GDM1 (cell line): ENCODE data around the gene HSPBP1.

Source experiments
- DNase-seq: peaks from one replicate; lab custom pipeline; 2025; lab: John Stamatoyannopoulos, UW

HSPBP1 gene

DNA sequence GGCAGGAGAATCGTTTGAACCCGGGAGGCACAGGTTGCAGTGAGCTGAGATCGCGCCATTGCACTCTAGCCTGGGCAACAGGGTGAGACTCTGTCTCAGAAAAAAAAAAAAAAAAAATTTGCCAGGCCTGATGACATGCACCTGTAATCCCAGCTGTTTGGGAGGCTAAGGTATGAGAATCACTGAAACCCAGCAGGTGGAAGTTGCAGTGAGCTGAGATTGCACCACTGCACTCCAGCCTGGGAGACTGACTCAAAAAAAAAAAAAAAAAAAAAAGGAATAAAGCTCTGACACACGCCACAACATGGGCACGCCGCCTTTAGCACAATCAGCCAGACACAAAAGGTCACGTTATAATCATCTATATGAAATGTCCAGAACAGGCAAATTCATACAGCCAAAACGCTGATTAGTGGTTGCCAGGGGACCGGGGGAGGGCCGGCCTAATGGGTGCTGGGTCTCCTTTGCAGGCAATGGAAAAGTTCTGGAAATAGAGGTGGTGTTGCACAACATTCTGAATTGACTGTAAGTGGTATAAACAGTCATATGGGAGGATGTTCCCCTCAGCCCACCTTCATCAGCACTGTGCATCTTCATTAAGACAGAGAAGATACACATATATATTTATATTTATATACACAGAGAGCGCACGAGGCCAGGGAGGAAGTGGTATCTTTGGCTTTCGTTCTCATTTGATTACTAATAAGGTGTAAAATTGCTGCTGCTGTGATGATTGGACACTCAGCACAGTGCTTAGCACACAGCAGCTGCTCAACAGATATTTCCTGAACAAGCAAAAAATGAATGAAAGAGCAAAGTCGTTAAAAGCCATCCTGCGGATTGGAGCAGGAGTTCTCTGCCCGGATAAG, 3.8 kb downstream of the HSPBP1 start:
- no peak for DNase-seq

DNA sequence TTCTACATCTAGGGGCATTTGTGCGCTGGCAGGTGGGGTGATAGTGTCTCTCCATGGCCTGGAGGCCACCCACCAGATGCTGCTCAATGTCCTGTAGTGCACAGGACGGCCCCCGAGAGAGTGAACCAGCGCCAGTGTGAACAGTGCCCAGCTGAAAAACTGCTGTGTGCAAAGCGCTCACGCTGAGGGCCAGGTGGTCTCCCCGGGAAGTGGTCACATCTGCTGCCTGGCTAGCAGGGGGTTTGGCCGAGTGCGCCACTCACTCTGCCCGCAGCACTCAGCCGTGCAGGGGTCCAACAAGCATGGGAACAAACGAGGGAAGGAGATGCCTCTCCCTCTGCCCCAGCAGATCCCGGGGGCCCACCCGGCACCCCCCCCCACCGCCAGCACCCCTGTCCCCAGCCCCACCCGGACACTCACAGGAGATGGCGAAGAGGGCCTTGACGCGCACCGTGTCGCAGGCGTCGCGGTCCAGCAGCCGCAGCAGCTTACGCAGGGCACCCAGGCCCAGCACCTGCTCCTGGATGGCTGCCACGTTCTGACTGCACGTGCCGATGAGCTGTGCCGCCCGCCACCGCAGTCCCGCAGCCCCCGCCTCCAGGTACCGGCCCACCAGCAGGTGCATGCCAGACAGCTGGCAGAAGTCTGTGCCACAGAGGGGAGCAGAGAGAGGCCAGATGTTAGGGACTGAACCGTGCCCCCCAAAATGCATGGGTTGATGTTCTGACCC, 5.8 kb downstream of the HSPBP1 start:
- DNase-seq: no peak

DNA sequence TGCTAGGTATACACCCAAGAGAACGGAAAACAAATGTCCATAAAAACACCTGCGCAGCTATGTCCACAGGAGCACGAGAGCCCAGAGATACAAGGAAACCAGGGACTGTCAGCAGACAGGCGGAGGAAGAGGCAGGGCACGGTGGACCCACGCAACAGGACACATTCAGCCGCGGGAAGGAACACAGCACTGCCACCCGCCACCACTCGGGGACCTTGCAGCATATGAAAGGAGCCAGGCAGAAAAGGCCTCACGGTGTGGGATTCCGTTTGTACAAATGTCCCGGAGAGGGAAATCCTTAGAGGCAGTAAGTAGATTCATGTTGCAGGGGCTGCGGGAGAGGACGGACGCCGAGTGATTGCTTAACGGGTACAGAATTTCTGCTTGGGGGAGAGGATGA, 7.8 kb downstream of the HSPBP1 start:
- DNase-seq: no peak

DNA sequence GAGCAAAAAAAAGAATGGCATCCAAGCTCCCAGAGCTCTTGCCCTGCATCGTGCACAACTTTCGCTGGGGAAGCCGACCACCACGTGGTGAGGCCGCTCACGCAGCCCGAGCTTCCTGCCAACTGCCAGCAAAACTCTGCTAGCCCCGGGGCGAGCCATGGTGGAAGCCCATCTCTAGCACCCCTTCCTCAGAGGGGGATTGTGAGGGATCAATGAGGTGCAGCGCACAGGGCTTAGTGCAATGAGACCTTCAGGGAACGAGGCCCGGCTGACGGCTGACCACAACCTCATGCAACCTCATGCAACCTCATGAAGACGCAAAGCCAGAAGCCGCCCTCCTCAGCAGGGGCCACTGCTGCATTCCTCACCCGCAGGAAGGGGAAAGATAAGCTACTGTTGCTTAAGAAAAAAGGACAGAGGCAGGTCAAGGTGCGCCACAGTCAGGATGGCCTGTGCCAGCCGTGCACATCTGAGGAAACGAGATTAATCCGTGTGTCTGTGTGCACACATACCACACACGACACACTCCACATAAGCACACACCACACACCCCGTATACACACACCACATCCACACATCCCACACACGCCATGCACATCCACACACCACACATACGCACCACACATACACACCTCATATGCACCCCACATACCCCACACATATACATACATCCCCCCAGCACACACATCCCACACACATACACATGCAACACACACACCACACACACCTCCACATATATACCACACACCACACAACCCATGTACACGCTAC, 9.6 kb downstream of the HSPBP1 start:
- no peak for DNase-seq

DNA sequence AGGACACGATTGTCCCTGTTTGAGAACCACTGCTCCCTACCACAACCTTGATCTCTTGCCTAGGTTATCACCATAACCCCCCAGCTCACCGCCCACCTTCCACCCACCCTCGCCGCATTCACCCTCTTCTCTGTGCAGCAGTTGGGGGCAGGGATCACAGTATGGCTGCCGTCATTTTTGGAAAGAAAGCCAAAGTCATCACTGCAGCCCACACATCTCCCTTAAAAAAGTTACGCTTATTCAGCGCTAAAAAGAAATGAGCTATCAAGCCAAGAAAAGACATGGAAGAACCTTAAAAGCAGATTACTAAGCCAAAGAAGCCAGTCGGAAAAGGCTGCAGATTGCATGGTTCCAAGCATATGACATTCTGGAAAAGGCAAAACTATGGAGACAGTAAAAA, 10.6 kb downstream of the HSPBP1 start:
- DNase-seq: no peak

DNA sequence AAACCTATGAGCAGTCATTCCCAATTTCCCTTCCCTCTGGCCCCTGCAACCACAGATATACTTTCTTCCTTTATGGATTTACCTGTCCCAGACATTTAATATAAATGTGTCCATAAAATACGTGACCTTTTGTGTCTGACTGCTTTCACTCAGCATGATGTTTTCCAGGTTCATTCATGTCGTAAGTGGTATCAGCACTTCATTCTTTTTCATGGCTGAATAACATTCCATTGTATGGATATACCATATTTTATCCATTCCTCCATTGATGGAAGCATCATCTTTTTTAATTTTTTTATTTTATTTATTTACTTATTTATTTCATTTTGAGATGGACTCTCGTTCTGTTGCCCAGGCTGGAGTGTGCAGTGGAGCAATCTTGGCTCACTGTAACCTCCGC, 13.1 kb downstream of the HSPBP1 start:
- DNase-seq: no peak

DNA sequence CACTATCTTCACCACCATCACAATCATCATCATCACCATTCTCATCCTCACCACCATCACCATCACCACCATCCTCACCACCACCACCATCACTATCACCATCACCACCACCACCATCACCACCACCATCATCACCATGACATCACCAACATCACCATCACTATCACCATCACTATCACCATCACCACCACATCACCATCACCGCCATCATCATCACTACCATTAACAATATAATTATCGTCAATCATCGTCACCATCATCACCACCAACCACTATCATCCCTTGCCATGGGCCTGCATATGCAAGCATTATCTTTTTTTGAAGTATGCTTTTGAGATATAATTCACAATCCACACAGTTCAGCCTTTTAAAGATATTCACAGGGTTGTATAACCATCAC, 13.5 kb downstream of the HSPBP1 start:
- DNase-seq: no peak

DNA sequence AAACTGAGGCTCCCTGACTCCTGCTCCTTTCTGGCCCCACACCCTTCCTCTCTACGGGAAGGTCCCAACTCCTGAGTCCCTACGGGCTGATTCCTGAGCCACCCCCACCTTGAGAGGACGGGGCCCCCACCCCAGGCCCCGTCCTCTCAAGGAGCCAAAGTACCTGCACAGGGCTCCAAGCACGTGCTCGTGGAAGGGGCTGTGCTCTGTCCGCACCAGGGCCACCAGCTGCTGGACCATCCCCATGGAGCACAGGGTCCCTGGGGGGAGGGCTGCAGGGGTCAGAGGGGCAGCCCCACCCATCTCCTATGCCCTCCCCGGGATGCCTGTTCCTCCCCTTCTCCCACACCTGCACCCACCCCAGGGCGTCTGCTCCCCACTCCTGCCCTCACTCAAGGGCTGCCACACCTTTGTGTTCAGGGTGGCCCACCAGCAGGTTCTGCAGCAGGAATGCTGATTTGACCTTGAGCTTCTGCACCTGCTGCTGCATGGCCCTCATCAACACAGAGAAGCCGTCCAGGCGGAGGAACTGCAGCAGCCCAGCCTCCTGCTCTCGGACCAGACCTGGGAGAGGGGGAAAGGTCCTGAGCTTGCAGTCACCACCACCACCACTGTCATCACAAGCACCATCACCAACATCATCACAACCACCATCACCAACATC, 14.1 kb downstream of the HSPBP1 start:
- DNase-seq: no peak

DNA sequence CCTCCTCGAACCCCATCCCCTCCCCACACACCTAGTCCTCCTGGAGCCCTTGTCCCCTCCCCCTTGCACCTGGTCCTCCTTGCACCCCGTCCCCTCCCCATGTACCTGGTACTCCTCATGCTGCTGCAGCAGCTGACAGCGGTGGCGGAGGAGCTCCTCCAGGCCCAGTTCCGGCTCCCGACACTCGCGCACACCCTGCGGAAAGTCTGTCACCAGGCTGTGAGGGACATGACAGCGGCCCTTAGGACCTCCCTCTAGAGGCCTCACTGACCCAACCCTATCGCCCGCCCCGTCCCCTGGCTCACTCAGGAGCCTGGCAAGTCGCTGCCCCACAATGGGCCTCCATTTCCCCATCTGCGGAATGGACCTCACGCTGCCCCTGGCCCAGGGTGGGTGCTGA, 14.7 kb downstream of the HSPBP1 start:
- DNase-seq: no peak

DNA sequence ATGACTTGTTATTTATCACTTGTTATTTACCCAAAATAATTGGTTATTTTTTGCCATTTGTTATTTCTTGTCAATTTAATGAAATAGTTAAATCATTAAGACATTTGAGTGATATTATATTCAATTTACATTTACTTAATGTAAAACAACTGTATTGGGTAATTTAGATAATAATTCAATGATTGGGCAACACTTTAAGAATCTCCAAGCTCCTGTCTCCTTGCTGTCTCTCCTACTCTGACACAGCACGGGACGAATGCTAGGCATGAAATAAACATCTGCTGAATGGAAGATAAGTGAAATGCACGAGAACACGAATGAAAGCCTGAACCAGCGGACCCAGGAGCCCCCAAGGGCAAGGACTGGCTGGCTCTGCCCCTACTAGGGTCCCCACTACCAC, 15.4 kb downstream of the HSPBP1 start:
- DNase-seq: no peak

DNA sequence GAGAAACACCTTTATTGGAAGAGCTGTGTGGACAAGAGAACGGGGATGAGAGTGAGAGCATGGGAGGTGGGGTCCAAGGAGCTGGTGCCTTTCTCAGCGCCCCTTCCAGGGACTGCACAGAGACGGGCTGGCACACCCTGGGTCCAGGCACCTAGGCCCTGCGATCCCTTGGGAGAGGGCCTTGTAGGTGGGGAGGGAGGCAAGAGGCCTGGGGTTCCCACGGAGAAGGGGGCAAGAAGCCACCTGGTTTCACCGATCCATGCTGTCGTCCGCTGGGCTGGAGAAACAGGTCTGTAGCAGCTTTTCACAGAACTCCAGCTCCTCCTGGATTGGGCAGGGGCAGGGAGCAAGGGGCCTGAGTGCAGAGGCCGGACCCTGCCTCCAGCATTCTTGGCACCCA, 17.6 kb downstream of the HSPBP1 start:
- no peak for DNase-seq

DNA sequence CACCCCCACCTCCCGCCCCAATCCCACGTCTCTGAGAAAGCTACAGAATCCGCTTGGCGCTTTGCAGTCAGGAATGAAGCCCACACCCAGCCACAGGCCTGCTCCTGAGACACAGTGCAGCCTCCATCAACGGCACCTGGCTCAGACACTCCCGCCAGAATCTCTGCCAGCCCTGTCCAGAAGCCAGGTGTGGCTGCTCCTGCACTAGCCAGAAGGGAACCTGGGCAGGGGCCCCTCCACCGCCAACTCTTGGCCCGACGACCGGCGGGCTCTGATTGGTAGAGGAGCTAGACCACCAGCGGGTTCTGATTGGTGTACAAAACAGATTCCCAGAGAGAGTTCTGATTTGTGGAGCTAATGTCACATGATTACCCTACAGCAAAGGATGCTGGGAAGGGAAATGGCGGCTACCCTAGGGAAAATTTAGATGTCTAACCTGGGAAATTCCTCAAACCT, 18.2 kb downstream of the HSPBP1 start:
- no peak for DNase-seq

DNA sequence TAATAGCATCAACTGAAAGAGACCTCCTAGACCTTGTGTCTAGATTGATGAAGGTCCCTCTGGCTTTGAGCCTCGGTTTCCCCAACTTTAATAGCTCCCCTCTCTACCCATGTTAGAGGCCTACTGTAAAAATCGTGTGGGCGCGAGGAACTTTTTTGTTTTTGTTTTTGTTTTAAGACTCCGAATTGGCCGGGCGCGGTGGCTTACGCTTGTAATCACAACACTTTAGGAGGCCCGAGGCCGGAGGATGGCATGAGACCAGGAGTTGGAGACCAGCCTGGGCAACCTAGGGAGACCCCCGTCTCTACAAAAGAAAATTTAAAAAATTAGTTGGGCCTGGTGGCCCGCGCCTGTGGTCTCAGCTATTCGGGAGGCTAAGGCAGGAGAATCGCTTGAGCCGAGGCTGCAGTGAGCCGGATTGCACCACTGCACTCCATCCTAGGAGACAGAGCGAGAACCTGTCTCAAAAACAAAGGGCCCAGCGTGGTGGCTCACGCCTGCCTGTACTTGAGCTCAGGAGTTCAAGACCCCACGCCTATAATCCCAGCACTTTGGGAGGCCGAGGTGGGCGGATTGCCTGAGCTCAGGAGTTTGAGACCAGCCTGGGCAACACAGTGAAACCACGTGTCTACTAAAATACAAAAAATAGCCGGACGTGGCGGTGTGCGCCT, 20.2 kb downstream of the HSPBP1 start:
- no peak for DNase-seq

DNA sequence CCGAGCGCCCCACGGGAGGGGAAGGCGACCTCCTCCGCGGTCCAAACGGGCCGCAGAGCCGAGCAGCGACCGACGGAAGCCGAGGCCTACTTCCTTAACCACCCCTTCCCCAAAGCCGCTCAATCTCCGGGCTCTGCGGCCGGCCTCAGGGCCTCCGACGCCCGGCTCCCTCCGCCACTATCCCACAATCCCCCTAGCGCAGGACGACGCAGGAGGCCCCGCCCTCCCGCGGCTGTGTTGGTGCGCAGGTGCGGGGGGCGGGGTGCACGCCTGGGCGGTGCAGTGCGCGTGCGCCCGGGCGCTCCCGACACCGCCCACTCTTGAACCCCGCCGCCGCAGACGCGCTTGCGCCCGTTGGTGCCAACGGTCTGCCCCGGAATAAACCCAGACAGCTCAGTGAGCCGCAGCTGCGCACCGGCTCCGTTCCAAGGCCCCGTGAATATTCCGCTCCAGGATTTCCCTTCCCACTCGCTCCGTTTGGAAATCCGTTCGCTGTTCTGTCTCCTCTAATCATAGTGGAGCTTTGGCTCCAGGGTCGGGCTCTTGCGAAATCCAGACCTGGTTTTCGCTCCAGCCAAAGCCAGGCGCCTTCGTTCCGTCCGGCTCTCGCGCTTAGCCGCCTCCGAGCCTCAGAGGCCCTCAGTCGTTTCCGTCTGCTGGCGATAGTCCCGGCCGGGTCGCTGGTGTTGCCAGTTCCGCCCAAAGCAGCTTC, 20.9 kb downstream of the HSPBP1 start, which contains the start of gene PPP6R1:
Gene PPP6R1 (minus strand): TSS at position 190 of the 712 bp plus-strand sequence. CDS start 11,914 bp downstream, outside the sequence.
- DNase-seq: peak; percentile 99

DNA sequence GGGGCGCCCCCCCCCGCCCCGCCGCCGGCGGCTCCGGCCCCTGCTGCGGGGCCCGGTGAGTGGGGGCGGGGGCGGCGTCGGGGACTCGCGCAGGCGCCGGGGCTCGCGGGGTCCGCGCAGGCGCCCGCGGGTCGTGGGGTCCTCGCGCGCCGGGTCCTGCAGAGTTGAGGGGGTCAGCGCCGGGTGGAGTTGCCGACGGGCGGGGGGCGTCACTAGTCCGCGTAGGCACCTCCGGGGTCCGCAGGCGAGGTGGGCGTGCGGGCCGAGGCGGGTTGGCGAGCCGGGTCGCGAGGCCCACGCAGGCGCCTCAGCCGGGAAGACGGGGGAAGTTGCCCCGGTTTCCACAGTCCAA, 21.5 kb downstream of the HSPBP1 start:
- peak; percentile 36 for DNase-seq

DNA sequence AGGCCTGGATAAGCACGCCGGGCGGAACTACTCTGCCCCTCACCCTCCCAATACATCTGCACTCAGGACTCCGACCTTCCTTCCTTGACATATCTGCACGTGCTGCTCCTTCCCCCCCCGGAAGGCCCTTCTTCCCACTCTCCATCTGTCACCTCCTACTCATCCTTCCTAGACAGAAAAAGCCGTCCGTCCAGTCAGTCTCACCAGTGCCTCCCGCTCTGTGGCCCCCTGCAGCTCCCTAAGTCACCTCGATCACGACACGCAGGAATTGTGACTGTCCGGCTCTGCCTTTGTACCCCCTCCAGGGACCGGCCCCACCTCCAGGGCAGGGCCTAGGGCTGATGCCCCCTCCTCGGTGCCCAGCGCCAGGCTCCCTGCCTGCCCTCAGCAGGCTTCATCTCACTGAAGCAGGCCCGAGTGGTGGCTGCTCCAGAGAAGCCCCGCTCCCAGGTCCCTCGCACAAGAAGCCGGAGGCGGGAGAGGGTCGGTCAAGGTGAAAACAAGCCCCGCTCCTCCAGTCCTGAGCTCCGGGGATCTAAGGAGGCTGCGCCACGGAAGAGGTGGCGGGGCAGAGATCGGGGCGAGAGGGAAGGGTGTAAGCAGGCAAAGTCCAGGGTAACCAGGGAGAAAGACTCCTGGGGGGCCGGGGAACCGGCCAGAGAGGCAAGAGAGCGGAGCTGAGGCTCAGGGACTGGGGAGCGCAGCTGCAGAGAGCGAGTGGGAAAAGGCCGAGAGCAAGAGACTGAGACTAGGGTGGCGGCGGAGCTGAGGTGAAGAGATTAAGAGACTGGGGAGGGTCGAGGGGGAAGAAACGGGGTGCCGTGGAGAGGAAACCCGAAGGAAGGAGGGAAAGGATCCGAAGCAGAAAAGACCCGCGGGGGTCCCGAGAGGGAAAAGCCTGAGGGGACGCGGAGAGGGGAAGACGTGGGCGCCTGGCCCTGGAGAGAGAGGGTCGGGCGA, 22.2 kb downstream of the HSPBP1 start:
- no peak for DNase-seq

DNA sequence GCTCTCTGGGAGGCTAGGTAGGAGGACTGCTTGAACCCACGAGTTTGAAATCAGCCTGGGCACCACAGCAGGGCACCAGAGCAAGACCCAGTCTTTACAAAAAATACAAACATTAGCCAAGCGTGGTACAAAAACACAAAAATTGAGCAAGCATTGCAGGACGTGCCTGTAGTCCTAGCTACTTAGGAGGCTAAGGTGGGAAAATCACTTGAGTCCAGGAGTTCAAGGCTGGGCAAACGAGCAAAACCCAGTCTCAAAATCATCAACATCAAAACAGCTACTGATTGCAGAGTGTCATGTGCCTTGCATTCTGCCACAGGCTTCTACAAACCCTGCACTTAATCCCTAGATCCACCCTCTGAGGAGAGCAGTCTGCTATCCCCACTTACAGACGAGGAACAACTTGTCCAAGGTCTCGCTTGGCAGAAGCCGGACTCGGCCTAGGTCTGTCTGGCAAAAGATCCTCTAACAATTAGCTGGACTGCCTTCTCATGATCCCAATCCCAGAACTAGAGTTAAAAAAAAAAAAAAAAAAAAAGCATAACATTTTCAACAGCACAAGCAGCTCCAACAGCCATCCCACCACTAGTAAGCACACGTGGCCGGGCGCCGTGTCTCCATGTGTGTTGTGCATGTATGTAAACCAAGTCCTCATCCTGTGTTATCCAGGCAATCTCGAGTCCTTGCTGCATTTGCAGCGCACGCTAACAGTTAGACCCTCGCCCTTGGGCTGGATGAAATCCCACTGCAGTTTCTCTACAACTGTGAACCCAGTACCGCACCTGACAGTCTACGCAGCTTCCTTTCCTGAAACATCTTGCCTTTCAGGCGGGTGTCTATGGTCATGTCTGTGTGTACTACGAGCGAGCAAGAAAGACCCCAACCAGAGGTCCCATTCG, 23.1 kb downstream of the HSPBP1 start:
- no peak for DNase-seq

DNA sequence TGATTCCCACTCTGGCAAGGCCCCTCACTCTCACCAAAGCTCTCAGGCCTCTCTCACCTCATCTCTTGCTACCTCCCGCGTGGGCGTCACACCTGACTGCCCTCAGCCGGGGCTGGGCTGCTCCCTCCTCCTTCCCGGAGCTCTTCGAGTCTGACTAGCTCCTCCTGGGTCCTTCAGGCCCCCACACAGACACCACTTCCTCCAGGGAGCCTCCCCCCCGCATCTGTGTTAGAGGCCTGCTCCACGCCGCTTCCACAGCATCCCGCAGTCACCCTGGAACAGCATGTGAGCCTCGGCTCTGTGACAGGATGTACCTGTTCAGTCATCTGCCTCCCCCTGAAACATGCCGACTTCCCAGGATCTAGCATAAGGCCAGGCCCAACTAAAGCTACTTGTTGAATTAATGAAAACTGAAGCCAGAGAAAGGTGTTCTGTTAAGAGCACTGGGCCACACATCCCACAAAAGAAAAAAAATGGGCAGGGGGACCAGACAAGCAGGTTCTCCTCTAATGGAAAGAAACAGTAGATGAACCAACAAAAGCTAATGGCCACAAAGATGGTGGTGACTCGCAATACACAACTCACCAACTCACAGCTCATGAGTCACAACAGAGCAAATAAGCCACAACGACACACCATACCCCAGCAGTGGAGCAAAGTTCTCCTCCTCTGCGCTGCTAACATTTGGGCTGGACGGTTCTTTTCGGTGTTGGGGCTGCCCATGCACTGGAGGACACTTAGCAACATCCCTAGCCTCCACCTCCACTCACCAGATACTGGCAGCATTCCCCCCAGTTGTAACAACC, 24.1 kb downstream of the HSPBP1 start:
- peak; percentile 52 for DNase-seq
